Sigmoid colon (tissue), 4 donors: ENCODE data around the gene PKLR.

Experiments
- CTCF ChIP-seq, 4 experiments: fragments of 450-650 bp in 3 of 4; fragments of 200-600 bp in 1 of 4; IDR thresholded peaks; one replicate each; pipeline ENCODE4 v1.5.1; 2016 to 2019; ENCODE audit warnings: antibody characterized with exemption in 4 of 4, mild to moderate bottlenecking in 3 of 4, moderate library complexity in 2 of 4
- POLR2AphosphoS5 ChIP-seq, 4 donors: sonication (generic); formaldehyde crosslinking; IDR thresholded peaks; one replicate each; pipeline ENCODE4 v1.6.1; 2017; ENCODE audit warnings: antibody characterized with exemption in 4 of 4

- TF ChIP-seq CTCF (IDR thresholded peaks at IDR 0.05) (peak in 2 of 4 experiments; percentile 14 to 17), POLR2AphosphoS5 (IDR thresholded peaks at IDR 0.05) (no peak)
Observed at GRCh38 chr1:155254714-155255242, 46.5 kb downstream of the PKLR start.
